Mesodermal cell (in vitro differentiated cells): ENCODE results near the gene KIFBP.
"Not testable (repeated sequence)": the region's sequence is repeated elsewhere in the genome, so short reads cannot be mapped to it uniquely, and the experiment has no call there.

Experiments
- H3K27ac ChIP-seq: 2 replicates; pipeline ENCODE4 v1.7.0; 2013; ENCODE audit warnings: mild to moderate bottlenecking, low read depth, low read length, moderate library complexity; ENCODE audit not compliant: severe bottlenecking
- H3K36me3 ChIP-seq: 2 replicates; pipeline ENCODE4 v1.7.1; 2013; ENCODE audit warnings: mild to moderate bottlenecking, low read length, moderate library complexity; ENCODE audit not compliant: control insufficient read depth, insufficient read depth
- H3K4me1 ChIP-seq: one replicate; pipeline ENCODE4 v1.7.1; 2013; ENCODE audit warnings: mild to moderate bottlenecking, low read length; ENCODE audit not compliant: insufficient read depth, control insufficient read depth, poor library complexity, severe bottlenecking
- H3K4me3 ChIP-seq: 2 replicates; pipeline ENCODE4 v1.7.0; 2013; ENCODE audit warnings: low read length, control low read depth, mild to moderate bottlenecking; ENCODE audit not compliant: insufficient read depth, poor library complexity, severe bottlenecking; ENCODE audit errors: extremely low read depth
- H3K9me3 ChIP-seq: 2 replicates; pipeline ENCODE4 v1.7.1; 2013; ENCODE audit warnings: mild to moderate bottlenecking, low read length, moderate library complexity; ENCODE audit not compliant: control insufficient read depth
- WGBS, 2 experiments: methylation state at CpG; one replicate each; pipeline ENCODE4 v1.1.5; 2013; ENCODE audit warnings: missing lambda C conversion rate in 2 of 2; ENCODE audit not compliant: insufficient coverage in 2 of 2; 5-methylcytosine and 5-hydroxymethylcytosine counted together

The KIFBP gene

DNA sequence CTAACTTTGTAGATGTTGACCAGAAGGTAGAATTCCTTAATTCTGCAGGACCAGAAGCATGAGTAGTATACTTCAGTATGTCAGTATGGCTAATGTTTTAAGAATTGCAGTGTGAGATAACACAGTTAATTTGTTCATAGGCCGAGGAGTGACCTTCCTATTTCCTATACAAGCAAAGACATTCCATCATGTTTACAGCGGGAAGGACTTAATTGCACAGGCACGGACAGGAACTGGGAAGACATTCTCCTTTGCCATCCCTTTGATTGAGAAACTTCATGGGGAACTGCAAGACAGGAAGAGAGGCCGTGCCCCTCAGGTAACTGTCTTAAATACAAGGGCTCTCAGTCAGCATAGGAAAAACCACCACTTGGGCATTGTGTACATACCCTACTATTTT is 25.5 kb upstream of the KIFBP start:
- Histone ChIP-seq H3K36me3 (peaks cover 91% of the 10 kb centered on the region), H3K4me1 (no peaks in the 10 kb centered on the region), H3K4me3 (no peak overlapping the region), H3K27ac (no peak overlapping the region), H3K9me3 (no peaks in the 10 kb centered on the region)
- WGBS, 2 experiments: 100% methylated on average over 3 of the region's 4 CpGs

DNA sequence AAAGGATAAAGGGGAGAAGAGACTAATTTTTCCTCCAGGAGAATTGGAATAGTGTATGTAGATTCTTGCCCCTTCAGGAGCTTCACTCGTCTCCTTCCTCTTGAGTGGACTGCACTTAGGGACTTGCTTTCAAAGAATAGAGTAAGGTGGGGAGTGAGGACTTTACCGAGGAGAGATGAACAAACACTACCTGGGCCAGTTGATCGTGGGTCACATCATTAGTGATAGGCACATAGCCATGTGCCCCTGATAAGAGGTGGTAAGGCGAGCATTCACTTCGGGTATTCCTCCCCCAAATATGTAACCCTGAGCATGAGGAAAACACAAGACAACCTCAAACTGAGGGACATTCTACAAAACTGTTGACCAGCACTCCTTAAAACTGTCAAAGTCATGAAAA is 14.6 kb upstream of the KIFBP start:
- no peaks in the 10 kb centered on the region for H3K9me3 ChIP-seq
- no peaks in the 10 kb centered on the region for H3K4me1 ChIP-seq
- no peak overlapping the region for H3K4me3 ChIP-seq
- 87 to 95% methylated on average over 3 to 4 of the region's 5 CpGs for WGBS, 2 experiments
- no peak overlapping the region for H3K27ac ChIP-seq
- H3K36me3 ChIP-seq: peaks cover 93% of the 10 kb centered on the region

DNA sequence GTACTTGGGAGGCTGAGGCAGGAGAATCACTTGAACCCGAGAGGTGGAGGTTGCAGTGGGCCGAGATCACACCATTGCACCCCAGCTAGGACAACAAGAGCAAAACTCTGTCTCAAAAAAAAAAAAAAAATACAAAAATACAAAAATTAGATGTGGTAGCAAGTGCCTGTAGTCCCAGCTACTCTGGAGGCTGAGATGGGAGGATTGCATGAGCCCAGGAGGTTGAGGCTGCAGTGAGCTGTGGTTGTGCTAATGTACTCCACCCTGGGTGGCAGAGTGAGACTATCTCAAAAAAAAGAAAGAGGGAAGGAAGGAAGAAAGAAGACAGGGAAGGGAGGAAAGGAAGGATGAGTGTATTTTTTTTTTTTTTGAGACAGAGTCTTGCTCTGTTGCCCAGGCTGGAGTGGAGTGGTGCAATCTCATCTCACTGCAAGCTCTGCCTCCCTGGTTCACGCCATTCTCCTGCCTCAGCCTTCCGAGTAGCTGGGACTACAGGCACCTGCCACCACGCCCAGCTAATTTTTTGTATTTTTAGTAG is 12.6 kb upstream of the KIFBP start:
- H3K27ac ChIP-seq, H3K4me3 ChIP-seq, H3K4me1 ChIP-seq, H3K9me3 ChIP-seq: not testable (repeated sequence)
- H3K36me3 ChIP-seq: peaks cover 93% of the 10 kb centered on the region
- 100% methylated on average over 1 of the region's 5 CpGs; no CpG with 5 or more reads in 1 of the 2 experiments for WGBS, 2 experiments

DNA sequence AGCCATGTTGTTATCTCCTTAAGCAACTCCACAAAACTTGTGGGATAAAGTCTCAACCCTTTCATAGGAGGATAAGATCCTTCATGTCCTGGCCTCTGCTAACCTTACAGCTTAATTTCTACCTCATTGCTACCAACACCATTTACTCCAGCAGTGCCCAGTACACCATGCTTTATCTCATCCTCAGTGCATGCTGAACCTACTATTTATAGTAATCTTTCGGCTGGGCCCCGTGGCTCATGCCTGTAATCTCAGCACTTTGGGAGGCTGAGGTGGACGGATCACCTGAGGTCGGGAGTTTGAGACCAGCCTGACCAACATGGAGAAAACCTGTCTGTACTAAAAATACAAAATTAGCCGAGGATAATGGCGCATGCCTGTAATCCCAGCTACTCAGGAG is 8.9 kb upstream of the KIFBP start:
- H3K27ac ChIP-seq, H3K4me1 ChIP-seq, H3K9me3 ChIP-seq, H3K4me3 ChIP-seq: not testable (repeated sequence)
- 87 to 88% methylated on average over 6 of the region's 6 CpGs for WGBS, 2 experiments
- peaks cover 90% of the 10 kb centered on the region for H3K36me3 ChIP-seq

DNA sequence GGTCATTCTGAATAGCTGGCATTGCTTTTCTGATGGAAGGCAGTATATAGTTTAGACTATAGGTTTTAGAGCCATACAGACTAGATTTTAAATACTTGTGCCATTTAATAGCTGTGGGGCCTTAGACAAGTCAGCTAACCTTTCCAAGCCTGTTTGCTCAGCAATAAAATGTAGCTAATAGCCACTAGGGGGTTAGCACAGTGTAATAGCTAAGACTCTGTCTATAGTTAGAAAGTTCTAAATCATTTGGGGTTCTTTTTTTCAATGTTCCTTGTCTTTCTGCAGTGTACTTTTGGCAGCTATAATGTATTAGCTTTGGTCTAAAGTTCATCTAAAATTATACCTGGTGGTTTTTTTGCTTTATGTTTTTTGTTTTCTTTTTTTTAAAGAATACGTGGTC is 7.5 kb upstream of the KIFBP start:
- Histone ChIP-seq H3K4me3 (no peak overlapping the region), H3K4me1 (no peaks in the 10 kb centered on the region), H3K9me3 (no peaks in the 10 kb centered on the region), H3K27ac (no peak overlapping the region), H3K36me3 (peaks cover 88% of the 10 kb centered on the region)
- WGBS, 2 experiments: no CpG with 5 or more reads among the region's 1 CpG

DNA sequence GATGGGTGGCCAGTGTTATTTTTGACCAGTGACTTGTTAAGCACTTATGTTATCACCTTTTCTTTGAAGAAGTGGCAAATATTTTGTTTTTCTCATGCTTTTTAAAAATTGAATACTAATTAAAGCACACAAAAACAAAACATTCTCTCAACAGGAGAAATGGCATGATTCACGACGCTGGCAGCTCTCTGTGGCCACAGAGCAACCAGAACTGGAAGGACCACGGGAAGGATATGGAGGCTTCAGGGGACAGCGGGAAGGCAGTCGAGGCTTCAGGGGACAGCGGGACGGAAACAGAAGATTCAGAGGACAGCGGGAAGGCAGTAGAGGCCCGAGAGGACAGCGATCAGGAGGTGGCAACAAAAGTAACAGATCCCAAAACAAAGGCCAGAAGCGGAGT is 6.2 kb upstream of the KIFBP start:
- Histone ChIP-seq H3K4me1 (no peaks in the 10 kb centered on the region), H3K9me3 (no peaks in the 10 kb centered on the region), H3K4me3 (no peak overlapping the region), H3K36me3 (peaks cover 79% of the 10 kb centered on the region), H3K27ac (no peak overlapping the region)
- WGBS, 2 experiments: 95 to 96% methylated on average over 10 of the region's 11 CpGs

DNA sequence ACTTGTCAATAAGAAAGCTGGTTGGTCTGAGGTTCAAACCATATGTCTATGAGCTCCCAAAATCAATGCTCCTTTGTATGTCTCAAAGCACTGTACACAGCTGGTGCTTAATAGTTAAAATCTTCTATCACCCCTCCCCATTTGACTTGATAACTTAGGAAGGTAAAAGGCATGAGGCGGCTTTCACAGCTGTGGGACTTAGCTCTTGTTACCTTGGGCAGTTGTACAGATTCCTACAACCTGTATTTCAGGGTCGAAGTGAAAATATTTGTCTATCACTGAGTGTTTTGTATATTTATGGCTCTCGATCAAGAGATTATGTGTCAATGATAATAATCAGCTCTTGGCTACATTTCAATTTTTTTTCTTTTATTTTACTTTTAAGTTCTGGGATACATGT is 992 bp upstream of the KIFBP start:
- Histone ChIP-seq H3K4me1 (peaks cover under 1% of the 10 kb centered on the region), H3K27ac (no peak overlapping the region), H3K4me3 (no peak overlapping the region), H3K9me3 (no peaks in the 10 kb centered on the region), H3K36me3 (peaks cover 46% of the 10 kb centered on the region)
- 86% methylated on average over 1 of the region's 3 CpGs; no CpG with 5 or more reads in 1 of the 2 experiments for WGBS, 2 experiments

DNA sequence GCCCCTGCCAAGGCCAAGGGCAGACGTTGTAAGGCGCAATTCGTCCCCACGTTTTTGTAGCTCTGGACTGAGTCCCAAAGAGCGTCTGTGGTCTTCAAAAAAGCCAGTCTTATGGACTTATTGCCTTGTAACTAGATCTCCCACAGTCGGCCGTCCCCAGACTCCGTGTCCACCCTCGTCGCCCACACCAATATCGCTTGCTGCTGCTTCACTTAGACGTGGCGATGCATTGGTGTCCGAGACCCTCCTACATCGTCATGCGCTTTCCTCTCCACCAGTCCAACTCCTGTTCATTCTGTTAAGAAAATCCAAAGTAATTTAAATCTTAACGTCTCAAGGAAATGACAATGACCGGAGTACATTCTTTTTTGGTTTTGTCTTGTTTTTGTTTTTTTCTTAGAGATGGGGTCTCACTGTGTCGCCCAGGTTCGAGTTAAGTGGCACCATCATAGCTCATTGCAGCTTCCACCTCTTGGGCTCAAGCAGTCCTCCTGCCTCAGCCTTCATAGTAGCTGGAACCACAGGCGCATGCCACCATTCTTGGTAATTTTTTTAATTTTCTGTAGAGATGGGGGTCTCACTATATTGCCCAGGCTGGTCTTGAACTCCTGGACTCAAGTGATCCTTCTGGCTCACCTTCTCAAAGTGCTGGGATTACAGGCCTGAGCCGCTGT is 851 bp downstream of the KIFBP start:
- no peaks in the 10 kb centered on the region for H3K9me3 ChIP-seq
- H3K36me3 ChIP-seq: peaks cover 30% of the 10 kb centered on the region
- H3K27ac ChIP-seq: peak overlapping the region; percentile 80
- peaks cover 3% of the 10 kb centered on the region for H3K4me1 ChIP-seq
- H3K4me3 ChIP-seq: peak overlapping the region; percentile 97
- WGBS, 2 experiments: 21 to 32% methylated on average over 19 to 21 of the region's 22 CpGs

DNA sequence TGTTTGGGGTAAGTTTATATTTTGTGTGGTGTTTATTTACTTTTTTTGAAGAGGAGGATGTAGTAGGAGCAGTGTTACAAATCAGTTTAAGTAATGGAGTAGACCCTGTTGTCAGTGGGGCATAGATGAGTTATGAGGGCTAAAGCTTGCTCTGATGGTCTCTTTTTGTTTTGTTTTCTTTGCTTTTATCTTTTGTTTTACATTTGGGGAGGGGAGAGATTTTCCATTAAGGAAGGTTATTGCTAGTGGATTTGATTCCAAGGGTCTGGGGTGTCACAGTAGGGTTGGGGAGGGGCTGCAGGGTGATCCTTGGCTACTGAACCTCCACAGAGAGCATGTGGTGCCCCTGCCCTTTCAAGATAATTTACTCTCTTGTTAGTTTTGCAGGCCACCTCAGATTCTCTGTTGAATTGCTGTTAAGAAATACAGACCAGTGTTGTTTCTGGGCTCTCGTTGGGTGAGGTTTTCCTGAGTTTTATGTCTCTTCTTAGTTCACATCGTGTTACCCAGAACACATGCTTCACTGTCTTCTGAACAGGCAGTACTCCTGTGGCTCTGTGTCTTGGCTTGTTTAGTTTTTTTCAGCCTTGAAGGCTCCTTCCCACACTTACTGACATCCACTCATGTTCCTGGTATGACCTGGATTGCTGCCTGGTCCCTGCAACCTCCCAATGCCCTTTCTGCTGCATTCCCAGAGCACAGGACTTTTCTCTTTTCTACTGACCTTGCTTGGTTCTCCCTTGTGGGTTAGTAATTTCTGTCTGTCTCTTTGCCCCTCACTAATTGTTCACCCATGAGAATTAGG is 4.2 kb downstream of the KIFBP start:
- Histone ChIP-seq H3K4me3 (no peak overlapping the region), H3K27ac (no peak overlapping the region), H3K4me1 (peaks cover 3% of the 10 kb centered on the region), H3K36me3 (peaks cover 21% of the 10 kb centered on the region), H3K9me3 (no peaks in the 10 kb centered on the region)
- WGBS, 2 experiments: 92 to 100% methylated on average over 1 to 2 of the region's 2 CpGs

DNA sequence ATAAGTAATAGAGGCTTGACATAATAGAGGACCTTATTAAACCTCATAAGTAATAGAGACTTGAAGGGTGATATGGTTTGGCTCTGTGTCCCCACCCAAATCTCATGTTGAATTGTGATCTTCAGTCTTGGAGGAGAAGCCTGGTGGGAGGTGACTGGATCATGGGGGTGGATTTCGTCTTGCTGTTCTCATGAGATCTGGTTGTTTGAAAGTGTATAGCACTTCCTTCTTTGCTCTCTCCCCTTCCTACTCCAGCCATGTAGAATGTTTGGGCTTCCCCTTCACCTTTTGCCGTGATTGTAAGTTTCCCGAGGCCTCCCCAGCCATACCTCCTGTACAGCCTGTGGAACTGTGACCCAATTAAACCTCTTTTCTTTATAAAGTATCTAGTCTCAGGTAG is 8.6 kb downstream of the KIFBP start:
- peaks cover 3% of the 10 kb centered on the region for H3K4me1 ChIP-seq
- peaks cover 27% of the 10 kb centered on the region for H3K36me3 ChIP-seq
- H3K9me3 ChIP-seq: no peaks in the 10 kb centered on the region
- H3K4me3 ChIP-seq: no peak overlapping the region
- no peak overlapping the region for H3K27ac ChIP-seq
- WGBS, 2 experiments: no CpG with 5 or more reads among the region's 3 CpGs

DNA sequence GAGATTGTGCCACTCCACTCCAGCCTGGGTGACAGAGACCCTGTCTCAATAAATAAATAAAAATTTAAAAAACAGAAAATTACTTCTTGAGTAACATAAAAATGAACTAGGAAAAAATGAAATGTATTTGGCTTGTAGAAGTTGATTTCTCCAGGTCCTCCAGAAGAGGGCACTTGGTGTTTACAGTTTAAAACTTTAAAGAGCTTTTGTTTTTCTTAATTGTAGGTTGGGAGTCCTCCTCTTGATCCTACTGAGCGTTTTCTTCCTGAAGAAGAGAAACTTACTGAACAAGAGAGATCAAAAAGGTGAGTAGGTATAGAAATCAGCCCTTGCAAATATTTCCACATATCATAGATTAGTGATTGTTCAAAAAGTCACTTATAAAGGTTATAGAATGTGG is 16.2 kb downstream of the KIFBP start:
- H3K27ac ChIP-seq: no peak overlapping the region
- H3K36me3 ChIP-seq: peaks cover 61% of the 10 kb centered on the region
- no peaks in the 10 kb centered on the region for H3K4me1 ChIP-seq
- WGBS, 2 experiments: 80% methylated on average over 1 of the region's 1 CpG; no CpG with 5 or more reads in 1 of the 2 experiments
- no peaks in the 10 kb centered on the region for H3K9me3 ChIP-seq
- H3K4me3 ChIP-seq: no peak overlapping the region
